ENCODE data around the gene SLCO3A1.

- TF ChIP-seq CTCF (IDR thresholded peaks at IDR 0.05; ENCODE audit: borderline replicate concordance, extremely low read depth, low read length, poor library complexity, severe bottlenecking) = no peak
- no peak for TF ChIP-seq EZH2 (IDR thresholded peaks at IDR 0.05; ENCODE audit: borderline replicate concordance, low read depth, low read length, severe bottlenecking)
Measured at GRCh38 chr15:91995146-91995545, 141.6 kb downstream of the SLCO3A1 start.
